SU-DHL-6 (cell line): Measurements from ENCODE around the gene MAGEA6.

Experiments
- H2AFZ ChIP-seq: fragments of 200-600 bp; sonication (generic); 2 replicates; pipeline ENCODE4 v1.6.1; 2014; ENCODE audit warnings: low read depth, mild to moderate bottlenecking, moderate library complexity, mixed read lengths, antibody characterized with exemption, low read length; ENCODE audit not compliant: severe bottlenecking
- H3F3A ChIP-seq: fragments of 200-600 bp; shearing (Covaris generic); 2 replicates; pipeline ENCODE4 v1.6.0; 2016; ENCODE audit warnings: antibody characterized with exemption, mild to moderate bottlenecking; ENCODE audit not compliant: insufficient read depth
- H3K27ac ChIP-seq: fragments of 200-600 bp; sonication (generic); 2 replicates; pipeline ENCODE4 v1.5.1; 2016; ENCODE audit warnings: low read depth, mild to moderate bottlenecking, low read length, moderate library complexity, mixed read lengths
- H3K27me3 ChIP-seq: fragments of 200-600 bp; sonication (generic), shearing (Covaris generic); 2 replicates; pipeline ENCODE4 v1.6.0; 2014; ENCODE audit warnings: mild to moderate bottlenecking, low read length
- H3K36me3 ChIP-seq: fragments of 200-600 bp; sonication (generic); 2 replicates; pipeline ENCODE4 v1.6.1; 2014; ENCODE audit warnings: mild to moderate bottlenecking, low read length, mixed read lengths
- H3K4me2 ChIP-seq: fragments of 300-600, 200-600 bp; shearing (Covaris generic), sonication (generic); 2 replicates; pipeline ENCODE4 v1.6.0; 2014; ENCODE audit warnings: low read length, low read depth, mild to moderate bottlenecking; ENCODE audit not compliant: poor library complexity, severe bottlenecking
- H3K4me3 ChIP-seq: fragments of 200-600 bp; sonication (generic); 2 replicates; pipeline ENCODE4 v1.5.1; 2014; ENCODE audit warnings: antibody characterized with exemption, low read length, mild to moderate bottlenecking, mixed read lengths; ENCODE audit not compliant: insufficient read depth, poor library complexity, severe bottlenecking
- H3K79me2 ChIP-seq: fragments of 200-600 bp; sonication (generic); 2 replicates; pipeline ENCODE4 v1.6.1; 2014; ENCODE audit warnings: mild to moderate bottlenecking, low read length, moderate library complexity; ENCODE audit not compliant: insufficient read depth
- H3K9ac ChIP-seq: fragments of 200-600 bp; sonication (generic); 2 replicates; pipeline ENCODE4 v1.7.0; 2014; ENCODE audit warnings: mild to moderate bottlenecking, low read length
- H3K9me2 ChIP-seq: fragments of 200-600 bp; sonication (generic); replicated peaks from 2 replicates; pipeline ENCODE4 v1.6.1; 2014; ENCODE audit warnings: low read length; ENCODE audit not compliant: insufficient read depth
- H3K9me3 ChIP-seq: fragments of 200-600 bp; sonication (generic); 2 replicates; pipeline ENCODE4 v1.6.1; 2014; ENCODE audit warnings: low read length, mixed read lengths; ENCODE audit not compliant: insufficient read depth
- H4K20me1 ChIP-seq: fragments of 200-600 bp; sonication (generic); 2 replicates; pipeline ENCODE4 v1.6.1; 2014; ENCODE audit warnings: low read depth, mild to moderate bottlenecking, antibody characterized with exemption, low read length, moderate library complexity, mixed read lengths
- CTCF ChIP-seq: fragments of 200-600 bp; sonication (generic); IDR thresholded peaks from one replicate; pipeline ENCODE4 v1.5.1; 2017; ENCODE audit warnings: antibody characterized with exemption, mild to moderate bottlenecking, low read length, moderate library complexity; ENCODE audit not compliant: insufficient read depth, poor library complexity, severe bottlenecking
- EZH2phosphoT487 ChIP-seq: fragments of 200-600 bp; sonication (generic), shearing (Covaris generic); conservative IDR thresholded peaks from 2 replicates; pipeline ENCODE4 v1.6.1; 2018; ENCODE audit warnings: mild to moderate bottlenecking, antibody characterized with exemption, low read length, moderate library complexity, mixed read lengths

The MAGEA6 gene

GRCh38 chrX:152814048-152814447, 44.6 kb upstream of the MAGEA6 start:
- no peak overlapping the region for H3K4me2 ChIP-seq
- no peaks in the 10 kb centered on the region for H3K9me2 ChIP-seq
- H3K9ac ChIP-seq, result no peak overlapping the region
- no peaks in the 10 kb centered on the region for H3F3A ChIP-seq
- H3K9me3 ChIP-seq, result no peaks in the 10 kb centered on the region
- H3K27me3 ChIP-seq, result no peaks in the 10 kb centered on the region
- no peaks in the 10 kb centered on the region for H3K79me2 ChIP-seq
- no peaks in the 10 kb centered on the region for H3K36me3 ChIP-seq
- no peak overlapping the region for H2AFZ ChIP-seq
- H3K4me3 ChIP-seq, result no peak overlapping the region
- no peaks in the 10 kb centered on the region for H4K20me1 ChIP-seq
- TF ChIP-seq CTCF, result no peak
- TF ChIP-seq EZH2phosphoT487, result no peak
- H3K27ac ChIP-seq, result no peak overlapping the region

GRCh38 chrX:152813206-152813605, 43.7 kb upstream of the MAGEA6 start:
- no peaks in the 10 kb centered on the region for H3K9me3 ChIP-seq
- H3K27me3 ChIP-seq, result no peaks in the 10 kb centered on the region
- TF ChIP-seq CTCF, result no peak
- no peak for TF ChIP-seq EZH2phosphoT487
- no peak overlapping the region for H3K9ac ChIP-seq
- H3F3A ChIP-seq, result no peaks in the 10 kb centered on the region
- H3K9me2 ChIP-seq, result no peaks in the 10 kb centered on the region
- no peak overlapping the region for H3K4me2 ChIP-seq
- H3K36me3 ChIP-seq, result no peaks in the 10 kb centered on the region
- no peak overlapping the region for H2AFZ ChIP-seq
- H4K20me1 ChIP-seq, result no peaks in the 10 kb centered on the region
- no peaks in the 10 kb centered on the region for H3K79me2 ChIP-seq
- no peak overlapping the region for H3K27ac ChIP-seq
- no peak overlapping the region for H3K4me3 ChIP-seq

GRCh38 chrX:152810403-152810802, 40.9 kb upstream of the MAGEA6 start:
- H3K4me2 ChIP-seq, result no peak overlapping the region
- no peak overlapping the region for H3K4me3 ChIP-seq
- no peaks in the 10 kb centered on the region for H3K36me3 ChIP-seq
- H3K9me3 ChIP-seq, result no peaks in the 10 kb centered on the region
- H3F3A ChIP-seq, result no peaks in the 10 kb centered on the region
- H4K20me1 ChIP-seq, result no peaks in the 10 kb centered on the region
- no peak overlapping the region for H3K9ac ChIP-seq
- no peaks in the 10 kb centered on the region for H3K79me2 ChIP-seq
- H3K27me3 ChIP-seq, result no peaks in the 10 kb centered on the region
- no peak overlapping the region for H3K27ac ChIP-seq
- no peaks in the 10 kb centered on the region for H3K9me2 ChIP-seq
- no peak for TF ChIP-seq CTCF
- TF ChIP-seq EZH2phosphoT487, result no peak
- no peak overlapping the region for H2AFZ ChIP-seq
